H1 (cell line): ENCODE data around the gene UQCRC2. TPM values are rescaled to one million over a fixed set of nuclear protein-coding genes. Genes with fewer than 3 reads are reported as not detected.

ENCODE experiments used
- CTCF ChIA-PET: fragments of 300-600 bp; sonication (Branson Sonifier 250); formaldehyde crosslinking; loops from one replicate; lab custom pipeline; 2021; ENCODE audit not compliant: partially characterized antibody; lab: Charles Lee
- POLR2A ChIA-PET: fragments of 300-600 bp; sonication (Branson Sonifier 250); formaldehyde crosslinking; loops from one replicate; lab custom pipeline; 2021; ENCODE audit warnings: inconsistent platforms; ENCODE audit not compliant: partially characterized antibody; lab: Charles Lee
- DNase-seq, 2 experiments: peaks; one replicate each; pipeline versions ENCODE4 v3.0.0 to v3.0.0-alpha.2; 2010 to 2022; ENCODE audit warnings: low spot score in 2 of 2, low read depth in 1 of 2, mixed read lengths in 1 of 2
- FAIRE-seq: peaks from 2 replicates; lab custom pipeline; 2011; peaks lifted over from hg19 to GRCh38; lab: Jason Lieb, UNC
- H2AFZ ChIP-seq: 2 replicates; pipeline ENCODE4 v1.8.1; 2012; ENCODE audit warnings: low read length, inconsistent platforms
- H2AK5ac ChIP-seq: 2 replicates; pipeline ENCODE4 v1.6.1; 2013; ENCODE audit warnings: low read depth, low read length
- H2BK120ac ChIP-seq: replicated peaks from 2 replicates; pipeline ENCODE3; 2013; ENCODE audit warnings: low read depth, low read length, inconsistent platforms
- H2BK12ac ChIP-seq: 2 replicates; pipeline ENCODE4 v1.6.1; 2013; ENCODE audit warnings: low read depth, low read length
- H2BK15ac ChIP-seq: 2 replicates; pipeline ENCODE4 v1.6.1; 2013; ENCODE audit warnings: low read length
- H2BK20ac ChIP-seq: 2 replicates; pipeline ENCODE4 v1.6.1; 2013; ENCODE audit warnings: low read length
- H2BK5ac ChIP-seq: 2 replicates; pipeline ENCODE4 v1.6.1; 2013; ENCODE audit warnings: low read depth, low read length
- H3K14ac ChIP-seq: 2 replicates; pipeline ENCODE4 v1.6.1; 2013; ENCODE audit warnings: inconsistent platforms; ENCODE audit not compliant: insufficient read length
- H3K18ac ChIP-seq: 2 replicates; pipeline ENCODE4 v1.6.1; 2013; ENCODE audit warnings: low read length; ENCODE audit errors: extremely low read depth
- H3K23ac ChIP-seq: 2 replicates; pipeline ENCODE4 v1.6.1; 2013; ENCODE audit warnings: inconsistent platforms; ENCODE audit not compliant: insufficient read length
- H3K23me2 ChIP-seq: 2 replicates; pipeline ENCODE4 v1.6.1; 2013; ENCODE audit warnings: low read depth, low read length
- H3K27ac ChIP-seq: 2 replicates; pipeline ENCODE4 v1.6.1; 2011; ENCODE audit warnings: low read depth, low read length, inconsistent platforms
- H3K27me3 ChIP-seq, 4 experiments: replicated peaks in 1 of 4; 1 replicate in 1 of 4; 2 replicates in 3 of 4; pipeline versions ENCODE4 v1.6.1 to v1.8.1; 2011 to 2013; ENCODE audit warnings: low read length in 3 of 4, mild to moderate bottlenecking in 3 of 4, inconsistent platforms in 2 of 4, mixed read lengths in 2 of 4, moderate library complexity in 1 of 4; ENCODE audit not compliant: control insufficient read depth in 3 of 4, insufficient read depth in 3 of 4; ENCODE audit errors: extremely low read depth in 1 of 4
- H3K36me3 ChIP-seq, 4 experiments: 2 replicates each; pipeline versions ENCODE4 v1.6.1 to v1.8.1; 2011 to 2013; ENCODE audit warnings: mild to moderate bottlenecking in 4 of 4, low read length in 3 of 4, moderate library complexity in 2 of 4, control low read depth in 1 of 4, inconsistent platforms in 1 of 4; ENCODE audit not compliant: insufficient read depth in 4 of 4, control insufficient read depth in 2 of 4
- H3K4ac ChIP-seq: replicated peaks from 2 replicates; pipeline ENCODE3; 2013; ENCODE audit warnings: low read length, low read depth, mixed read lengths, inconsistent platforms; ENCODE audit not compliant: insufficient read length
- H3K4me1 ChIP-seq, 4 experiments: replicated peaks in 1 of 4; 1 replicate in 1 of 4; 2 replicates in 3 of 4; pipeline versions ENCODE4 v1.6.1 to v1.8.1; 2011 to 2013; ENCODE audit warnings: low read length in 3 of 4, inconsistent platforms in 2 of 4, mixed read lengths in 1 of 4; ENCODE audit not compliant: insufficient read depth in 4 of 4, control insufficient read depth in 3 of 4
- H3K4me2 ChIP-seq, 2 experiments: 2 replicates each; pipeline versions ENCODE4 v1.6.1 to v1.8.1; 2011 to 2013; ENCODE audit warnings: low read depth in 2 of 2, low read length in 2 of 2, control low read depth in 1 of 2, inconsistent platforms in 1 of 2, mild to moderate bottlenecking in 1 of 2; ENCODE audit not compliant: insufficient read depth in 1 of 2
- H3K4me3 ChIP-seq, 4 experiments: fragments of 200-600, 300-600 bp in 1 of 4; sonication (generic), shearing (Covaris generic), sonication (Bioruptor Twin) in 1 of 4; 2 replicates each; pipeline versions ENCODE4 v1.5.1 to v1.8.1; 2011 to 2016; ENCODE audit warnings: low read length in 4 of 4, low read depth in 3 of 4, control low read depth in 2 of 4, inconsistent platforms in 2 of 4, mild to moderate bottlenecking in 2 of 4, mixed read lengths in 1 of 4, moderate library complexity in 1 of 4; ENCODE audit not compliant: insufficient read depth in 2 of 4; ENCODE audit errors: extremely low read depth in 1 of 4
- H3K56ac ChIP-seq: replicated peaks from 2 replicates; pipeline ENCODE3; 2013; ENCODE audit warnings: low read depth, mild to moderate bottlenecking, mixed read lengths, low read length, inconsistent platforms; ENCODE audit not compliant: insufficient read length
- H3K79me1 ChIP-seq: 2 replicates; pipeline ENCODE4 v1.6.1; 2013; ENCODE audit warnings: low read depth, low read length, control low read depth
- H3K79me2 ChIP-seq, 2 experiments: 2 replicates each; pipeline versions ENCODE4 v1.6.1 to v1.8.1; 2012 to 2013; ENCODE audit warnings: low read length in 2 of 2, mild to moderate bottlenecking in 2 of 2, inconsistent platforms in 1 of 2; ENCODE audit not compliant: insufficient read depth in 2 of 2, control insufficient read depth in 1 of 2
- H3K9ac ChIP-seq, 4 experiments: replicated peaks in 1 of 4; 1 replicate in 1 of 4; 2 replicates in 3 of 4; pipeline versions ENCODE4 v1.6.1 to v1.8.1; 2011 to 2013; ENCODE audit warnings: low read depth in 3 of 4, low read length in 3 of 4, control low read depth in 2 of 4, mild to moderate bottlenecking in 2 of 4, moderate library complexity in 2 of 4, inconsistent platforms in 1 of 4; ENCODE audit errors: extremely low read depth in 1 of 4
- H3K9me3 ChIP-seq, 2 experiments: 2 replicates each; pipeline versions ENCODE4 v1.6.1 to v1.8.1; 2012 to 2013; ENCODE audit warnings: mild to moderate bottlenecking in 2 of 2, moderate library complexity in 2 of 2, control low read depth in 1 of 2, inconsistent platforms in 1 of 2, low read depth in 1 of 2, low read length in 1 of 2, mixed read lengths in 1 of 2; ENCODE audit not compliant: insufficient read depth in 2 of 2
- H4K20me1 ChIP-seq, 2 experiments: replicated peaks in 1 of 2; 2 replicates each; pipeline versions ENCODE3 to v1.8.1; 2011 to 2013; ENCODE audit warnings: inconsistent platforms in 2 of 2, low read length in 2 of 2, mild to moderate bottlenecking in 1 of 2; ENCODE audit not compliant: insufficient read depth in 2 of 2, control insufficient read depth in 1 of 2
- H4K5ac ChIP-seq: 2 replicates; pipeline ENCODE4 v1.6.1; 2013; ENCODE audit warnings: low read length, low read depth, mixed read lengths, inconsistent platforms; ENCODE audit not compliant: insufficient read length
- H4K8ac ChIP-seq: 2 replicates; pipeline ENCODE4 v1.8.0; 2013; ENCODE audit warnings: mild to moderate bottlenecking, moderate library complexity, low read length, inconsistent platforms; ENCODE audit not compliant: insufficient read depth; ENCODE audit errors: extremely low read depth
- H4K91ac ChIP-seq: replicated peaks from 2 replicates; pipeline ENCODE3; 2013; ENCODE audit warnings: low read length, mixed read lengths, inconsistent platforms; ENCODE audit not compliant: insufficient read length
- ATF3 ChIP-seq: IDR thresholded peaks from 2 replicates; pipeline ENCODE4 v1.6.1; 2011; ENCODE audit warnings: low read depth, mild to moderate bottlenecking, low read length; ENCODE audit not compliant: insufficient read depth
- KDM5A ChIP-seq: fragments of 200-600 bp; IDR thresholded peaks from 2 replicates; pipeline ENCODE4 v1.7.1; 2012; ENCODE audit warnings: mild to moderate bottlenecking, low read length, inconsistent platforms, mixed read lengths
- RBBP5 ChIP-seq: IDR thresholded peaks from 2 replicates; pipeline ENCODE4 v1.7.1; 2012; ENCODE audit warnings: low read depth, mild to moderate bottlenecking, inconsistent platforms, low read length, moderate library complexity, borderline replicate concordance
- SRF ChIP-seq: IDR thresholded peaks from 2 replicates; pipeline ENCODE4 v1.6.1; 2011; ENCODE audit warnings: mild to moderate bottlenecking, low read depth, low read length, moderate library complexity
- WGBS, 2 experiments: shearing (Covaris generic) in 1 of 2; methylation state at CpG; one replicate each; pipeline versions ENCODE4 v1.1.6 to v1.1.7; 2013 to 2015; ENCODE audit warnings: low lambda C conversion rate in 2 of 2, mixed read lengths in 2 of 2, inconsistent platforms in 1 of 2, low coverage in 1 of 2, missing lambda C conversion rate in 1 of 2; ENCODE audit not compliant: insufficient replicate concordance in 2 of 2, insufficient coverage in 1 of 2, insufficient read length in 1 of 2; ENCODE audit errors: extremely low coverage in 1 of 2, missing lambda C conversion rate in 1 of 2; 5-methylcytosine and 5-hydroxymethylcytosine counted together
- polyA plus RNA-seq, 7 experiments: library from polyadenylated mRNA; depleted of rRNA in 3 of 7; stranded (reverse) in 5 of 7; unstranded in 2 of 7; fragments of >200 nt in 5 of 7; fragments of 200-250 nt in 2 of 7; gene quantifications; 1 replicate in 5 of 7; 2 replicates in 1 of 7; 4 replicates in 1 of 7; pipeline versions ENCODE4 v1.2.1 to v1.2.3, GENCODE V29; 2011 to 2013; ENCODE audit warnings: missing spikeins in 2 of 7, mixed read lengths in 2 of 7
- total RNA-seq: library from RNA; stranded (reverse); fragmentation: NEBNext Ultra II Directional; extraction: Animal tissue kit (Norgen Biotek cat#: 25700); gene quantifications from 2 replicates; pipeline ENCODE4 v1.2.1, GENCODE V29; 2021

UQCRC2 gene
- total and polyA plus RNA-seq, 2 of the 8 experiments (the other 6 are each of a cell fraction or from before 2014, with no cell fraction given) = 94.4 to 182 TPM

GRCh38 chr16:21964353-21964752 is 11.2 kb downstream of the UQCRC2 start:
- Histone ChIP-seq H3K4me2 (no peak overlapping the region), H2AFZ (no peak overlapping the region), H3K9me3 (no peaks in the 10 kb centered on the region), H3K79me2 (no peaks in the 10 kb centered on the region), H3K27ac (no peak overlapping the region), H4K8ac (no peak overlapping the region), H3K4me3 (no peak overlapping the region), H3K56ac (no peak overlapping the region), H3K9ac (no peak overlapping the region), H3K23me2 (no peaks in the 10 kb centered on the region), H3K36me3 (peaks cover 35 to 89% (median 76%) of the 10 kb centered on the region in 4 experiments), H2AK5ac (no peak overlapping the region), H2BK20ac (no peak overlapping the region), H4K91ac (no peak overlapping the region), H3K23ac (no peak overlapping the region), H2BK12ac (no peak overlapping the region), H2BK120ac (no peak overlapping the region), H3K4ac (no peak overlapping the region), H3K27me3 (no peaks in the 10 kb centered on the region), H3K14ac (no peak overlapping the region), H2BK5ac (no peak overlapping the region), H3K4me1 (no peaks in the 10 kb centered on the region), H2BK15ac (no peak overlapping the region), H3K18ac (no peak overlapping the region), H4K5ac (no peak overlapping the region), H3K79me1 (no peaks in the 10 kb centered on the region), H4K20me1 (peaks cover 0 to 3% of the 10 kb centered on the region in 2 experiments)
- ChIA-PET CTCF (interaction anchor here (1.0 kb wide), 1 partner anchor 13 kb away, joined by 3 read pairs; no protein-coding TSS in a partner anchor), POLR2A (interaction anchor here (1.2 to 1.7 kb wide), 3 partner anchors 8 to 12 kb away, joined by 4 to 5 read pairs (median 4); partner anchors contain the start of gene UQCRC2)
- TF ChIP-seq ATF3 (no peak), KDM5A (no peak), RBBP5 (no peak), SRF (no peak)
- no peak for DNase-seq
- 85% methylated on average over 6 of the region's 6 CpGs; no CpG with 5 or more reads in 1 of the 2 experiments for WGBS, 2 experiments
- no peak for FAIRE-seq
